Fibroblast of villous mesenchyme (primary cell): ENCODE data around the gene MGST2. TPM values are rescaled to one million over a fixed set of nuclear protein-coding genes. Genes with fewer than 3 reads are reported as not detected.

Source experiments
- DNase-seq: peaks from one replicate; pipeline ENCODE4 v3.0.0-alpha.2; 2010; ENCODE audit warnings: low read depth
- H3K4me3 ChIP-seq: 2 replicates; pipeline ENCODE4 v1.5.1; 2011; ENCODE audit warnings: low read depth, mild to moderate bottlenecking, low read length
- total RNA-seq: library from RNA; depleted of rRNA; stranded (reverse); fragments of >200 nt; gene quantifications from 2 replicates; pipeline ENCODE4 v1.2.3, GENCODE V29; 2012
- TF ChIP-seq, protein P1 (sequence below): IDR thresholded peaks from 2 replicates; pipeline ENCODE4 v1.5.1; 2012; ENCODE audit warnings: low read depth, mild to moderate bottlenecking, low read length; ENCODE audit not compliant: insufficient read depth

The MGST2 gene
- total RNA-seq, 1 donor, result 16.8 TPM

DNA sequence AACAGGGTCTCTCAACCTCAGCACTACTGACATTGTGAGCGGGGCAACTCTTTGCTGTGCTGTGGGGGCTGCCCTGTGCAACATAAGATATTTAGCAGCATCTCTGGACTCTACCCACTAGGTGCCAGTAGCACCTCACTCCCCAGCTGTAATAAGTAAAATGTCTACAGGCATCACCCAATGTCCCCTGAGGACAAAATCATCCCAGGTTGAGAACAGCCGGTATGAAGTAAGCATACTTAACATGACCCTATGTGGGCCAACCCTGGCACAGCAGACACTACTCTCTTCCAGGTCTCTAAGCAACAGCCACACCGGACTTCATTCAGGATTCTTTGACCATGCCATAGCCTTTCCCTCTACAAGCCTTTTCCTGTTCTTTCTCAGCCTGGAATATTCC, 10.5 kb upstream of the MGST2 start:
- H3K4me3 ChIP-seq, result no peak overlapping the region
- DNase-seq, result peak; percentile 42
- TF ChIP-seq, protein P1, sequence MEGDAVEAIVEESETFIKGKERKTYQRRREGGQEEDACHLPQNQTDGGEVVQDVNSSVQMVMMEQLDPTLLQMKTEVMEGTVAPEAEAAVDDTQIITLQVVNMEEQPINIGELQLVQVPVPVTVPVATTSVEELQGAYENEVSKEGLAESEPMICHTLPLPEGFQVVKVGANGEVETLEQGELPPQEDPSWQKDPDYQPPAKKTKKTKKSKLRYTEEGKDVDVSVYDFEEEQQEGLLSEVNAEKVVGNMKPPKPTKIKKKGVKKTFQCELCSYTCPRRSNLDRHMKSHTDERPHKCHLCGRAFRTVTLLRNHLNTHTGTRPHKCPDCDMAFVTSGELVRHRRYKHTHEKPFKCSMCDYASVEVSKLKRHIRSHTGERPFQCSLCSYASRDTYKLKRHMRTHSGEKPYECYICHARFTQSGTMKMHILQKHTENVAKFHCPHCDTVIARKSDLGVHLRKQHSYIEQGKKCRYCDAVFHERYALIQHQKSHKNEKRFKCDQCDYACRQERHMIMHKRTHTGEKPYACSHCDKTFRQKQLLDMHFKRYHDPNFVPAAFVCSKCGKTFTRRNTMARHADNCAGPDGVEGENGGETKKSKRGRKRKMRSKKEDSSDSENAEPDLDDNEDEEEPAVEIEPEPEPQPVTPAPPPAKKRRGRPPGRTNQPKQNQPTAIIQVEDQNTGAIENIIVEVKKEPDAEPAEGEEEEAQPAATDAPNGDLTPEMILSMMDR, result peak; percentile 40

DNA sequence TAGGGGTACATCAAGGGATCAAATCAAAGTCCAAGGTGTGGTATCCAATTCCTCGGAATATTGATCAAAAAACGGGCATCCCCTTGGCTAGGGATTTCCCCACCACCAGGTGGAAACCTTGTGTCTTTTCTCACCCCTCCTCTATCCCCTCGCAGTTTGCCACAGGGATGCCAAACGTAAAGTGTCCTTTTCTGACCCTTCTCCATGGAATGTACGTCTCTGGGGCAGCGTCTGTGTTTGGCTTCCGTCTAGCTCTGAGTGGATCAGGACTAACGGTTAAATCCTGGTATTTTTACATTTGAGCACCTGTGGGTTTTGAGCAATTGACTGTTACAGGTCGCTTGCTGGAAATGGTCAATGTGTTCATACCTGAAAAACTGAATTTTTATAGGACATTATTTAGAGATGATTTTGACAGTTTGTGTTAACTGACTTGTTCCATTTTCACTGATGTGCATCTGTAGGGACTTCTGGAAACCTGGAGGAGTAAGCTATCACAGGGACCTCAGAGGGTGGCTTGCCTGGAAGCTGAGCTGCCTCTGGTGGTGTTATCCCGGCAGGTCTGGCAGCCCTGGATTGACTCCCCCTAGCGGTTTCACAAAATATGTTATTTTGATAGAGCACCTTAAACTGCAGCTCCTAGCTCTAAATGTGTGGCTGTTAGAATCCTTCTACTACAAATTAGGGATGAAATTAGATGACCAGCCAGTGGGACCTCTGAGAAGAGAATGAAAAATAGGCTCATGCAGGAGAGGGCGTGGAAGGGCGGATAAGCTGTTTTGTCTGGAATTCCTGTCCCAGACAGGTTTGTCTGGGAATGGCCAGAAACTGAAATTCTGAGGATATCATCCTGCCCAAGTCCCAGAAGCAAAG, 8.8 kb upstream of the MGST2 start:
- H3K4me3 ChIP-seq, result no peak overlapping the region
- TF ChIP-seq, protein P1, result peak; percentile 93
- DNase-seq, result peak; percentile 66

DNA sequence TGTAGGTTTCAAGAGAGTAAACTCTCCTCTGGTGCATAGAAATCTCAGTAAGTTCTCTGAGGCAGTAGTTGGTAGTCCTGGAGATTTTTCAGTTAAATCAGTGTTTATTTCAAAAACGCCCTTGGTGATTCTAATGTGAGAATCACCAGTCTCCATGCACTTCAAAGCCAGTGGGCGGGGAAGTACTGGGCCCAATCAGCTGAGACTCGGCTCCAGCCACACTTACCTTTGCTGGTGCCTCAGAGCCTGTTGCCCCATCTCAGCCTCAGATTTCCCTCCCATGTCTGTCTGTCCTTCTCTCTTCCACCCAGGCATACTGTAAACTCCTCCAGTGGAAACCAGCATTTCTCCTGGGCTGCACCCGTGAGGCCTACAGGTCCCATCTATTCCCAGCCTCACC, 7.4 kb upstream of the MGST2 start:
- H3K4me3 ChIP-seq, result no peak overlapping the region
- TF ChIP-seq, protein P1, result no peak
- no peak for DNase-seq

DNA sequence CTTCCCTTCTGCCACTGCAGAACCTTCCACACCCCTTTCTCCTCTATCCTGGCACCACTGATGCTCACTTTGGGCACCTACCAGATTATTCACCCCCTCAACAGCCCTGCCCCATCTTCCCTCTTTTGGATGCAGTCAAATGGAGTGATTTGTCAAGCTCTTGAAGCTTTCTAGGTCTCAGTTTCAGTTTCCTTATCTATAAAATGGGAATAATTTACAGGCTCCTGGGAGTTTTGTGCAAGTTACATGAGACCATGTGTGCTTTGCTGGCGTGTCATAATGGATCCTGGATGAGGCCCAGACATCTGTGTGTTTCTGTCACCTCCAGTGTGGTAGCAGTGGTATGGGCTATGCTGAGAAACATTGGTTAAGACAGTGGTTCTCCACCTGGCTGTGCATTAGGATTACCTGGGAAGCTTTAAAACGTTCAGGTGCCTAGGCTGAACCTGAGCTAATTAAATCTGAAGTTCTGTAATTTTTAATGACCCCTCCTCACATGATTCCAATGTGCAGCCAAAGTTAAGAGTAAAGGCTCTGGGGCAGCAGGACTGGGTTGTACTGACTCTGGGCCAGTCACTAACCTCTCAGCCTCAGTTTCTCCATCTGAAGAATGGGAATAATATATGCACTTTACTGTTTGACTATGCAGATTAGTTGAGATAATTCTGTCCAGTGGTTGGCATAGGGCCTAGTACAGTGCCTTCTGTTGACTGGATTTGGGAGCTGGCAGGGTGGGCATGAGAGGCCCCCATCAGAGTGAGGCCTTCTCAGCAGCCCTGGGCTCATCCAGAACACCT, 6.8 kb upstream of the MGST2 start:
- TF ChIP-seq, protein P1, result no peak
- no peak for DNase-seq
- H3K4me3 ChIP-seq, result no peak overlapping the region

DNA sequence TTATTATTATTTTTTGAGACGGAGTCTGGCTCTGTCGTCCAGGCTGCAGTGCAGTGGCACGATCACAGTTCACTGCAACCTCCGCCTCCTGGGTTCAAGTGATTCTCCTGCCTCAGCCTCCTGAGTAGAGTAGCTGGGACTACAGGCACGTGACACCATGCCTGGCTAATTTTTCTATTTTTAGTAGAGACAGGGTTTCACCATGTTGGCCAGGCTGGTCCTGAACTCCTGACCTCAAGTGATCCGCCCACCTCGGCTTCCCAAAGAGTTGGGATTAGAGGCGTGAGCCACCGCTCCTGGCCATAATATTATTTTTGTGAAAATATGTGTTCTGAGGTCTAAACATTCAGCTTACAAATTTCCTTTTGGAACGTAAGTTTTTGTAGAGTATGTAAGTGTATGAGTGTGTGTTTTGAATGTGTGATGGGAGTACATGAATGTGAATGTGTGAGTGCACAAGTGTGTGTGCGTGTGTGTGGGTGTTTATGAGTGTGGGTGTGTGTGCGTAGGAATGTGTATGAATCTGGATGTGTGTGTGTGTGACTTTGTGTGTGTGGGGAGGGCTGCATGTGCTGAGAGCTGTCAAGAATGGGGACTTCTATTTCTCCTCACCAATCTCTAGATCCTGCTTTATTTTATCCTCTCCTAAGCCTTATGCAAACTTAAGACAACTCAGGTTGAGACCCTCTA, 5.7 kb upstream of the MGST2 start:
- TF ChIP-seq, protein P1, result no peak
- no peak overlapping the region for H3K4me3 ChIP-seq
- DNase-seq, result no peak

DNA sequence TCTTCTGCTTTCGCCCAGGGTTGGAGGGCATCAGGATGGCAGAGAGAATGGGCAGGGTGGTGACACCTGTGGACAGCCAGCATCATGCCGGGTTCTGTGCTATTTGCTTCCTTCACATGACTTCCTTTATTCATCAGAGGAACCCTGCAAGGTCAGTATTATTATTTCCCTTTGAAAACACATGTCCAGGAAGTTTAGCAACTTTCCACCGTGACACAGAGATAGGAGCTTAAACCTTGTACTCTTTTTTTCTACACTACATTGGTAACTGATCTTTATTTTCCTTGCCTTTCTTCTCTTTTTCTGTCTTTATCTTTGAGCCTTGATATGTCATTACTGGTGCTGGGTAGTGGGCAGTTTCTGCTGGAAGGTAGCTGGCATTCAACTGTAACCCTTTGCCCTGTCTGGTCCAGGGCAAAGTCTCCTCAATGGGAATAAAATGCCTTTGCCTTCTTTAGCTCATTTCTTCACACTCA, 5.0 kb upstream of the MGST2 start:
- TF ChIP-seq, protein P1, result no peak
- no peak overlapping the region for H3K4me3 ChIP-seq
- DNase-seq, result no peak
